HG02870 (cell line): ENCODE results near the gene FBXO47.

Source experiments
- ATAC-seq: cut with Tn5 transposase; IDR thresholded peaks from one replicate; pipeline ENCODE4 v1.9.1; 2021; ENCODE audit warnings: mild to moderate bottlenecking, moderate library complexity; ENCODE audit not compliant: unreplicated experiment

FBXO47 gene

DNA sequence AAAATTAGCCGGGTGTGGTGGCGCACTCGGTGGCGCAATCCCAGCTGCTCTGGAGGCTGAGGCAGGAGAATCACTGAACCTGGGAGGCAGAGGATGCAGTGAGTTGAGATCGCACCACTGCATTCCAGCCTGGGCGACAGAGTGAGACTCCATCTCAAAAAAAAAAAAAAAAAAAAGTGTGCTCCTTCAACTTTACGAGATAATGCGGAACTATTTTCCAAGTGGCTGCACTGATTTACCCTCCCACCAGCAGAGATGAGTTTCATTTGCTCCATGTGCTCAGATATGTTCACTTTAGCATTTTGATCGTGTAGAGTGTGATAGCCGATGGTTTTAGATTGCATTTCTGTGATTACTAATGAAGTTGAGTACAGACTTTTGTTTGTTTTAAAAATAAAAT is 61.8 kb downstream of the FBXO47 start:
- ATAC-seq, result no peak

DNA sequence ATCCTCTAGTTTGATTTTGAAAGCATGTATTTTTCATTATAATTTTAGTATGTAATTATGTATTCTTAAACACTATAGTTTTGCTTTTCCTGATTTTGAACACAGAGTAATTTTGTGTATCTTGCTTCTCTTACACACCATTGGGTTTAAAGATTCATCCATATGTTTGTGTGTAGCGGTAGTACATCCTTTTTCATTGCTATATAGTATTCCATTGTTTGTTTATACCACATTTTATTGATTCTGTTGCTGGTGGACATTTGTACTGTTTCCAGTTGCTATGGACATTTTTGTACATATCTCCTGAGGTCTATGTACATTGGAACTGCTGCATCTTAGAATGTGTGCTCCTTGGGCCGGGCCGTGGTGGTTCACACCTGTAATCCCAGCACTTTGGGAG is 62.3 kb downstream of the FBXO47 start:
- no peak for ATAC-seq

DNA sequence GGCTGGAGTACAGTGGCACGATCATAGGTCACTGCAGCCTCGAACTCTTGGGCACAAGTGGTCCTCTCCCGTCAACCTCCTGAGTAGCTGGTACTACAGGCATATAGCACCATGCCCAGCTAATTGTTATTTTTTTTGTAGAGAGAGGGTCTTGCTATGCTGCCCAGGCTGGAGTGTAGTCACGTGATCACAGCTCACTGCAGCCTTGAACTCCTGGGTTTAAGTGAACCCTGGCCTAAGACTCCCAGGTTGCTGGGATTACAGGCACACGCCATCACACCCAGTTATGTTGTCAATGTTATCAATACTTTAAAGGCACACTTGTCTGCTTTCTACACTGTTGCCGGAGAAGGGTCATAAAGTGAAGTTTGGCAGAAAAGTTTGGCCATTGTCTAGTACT is 63.8 kb downstream of the FBXO47 start:
- ATAC-seq, result no peak

DNA sequence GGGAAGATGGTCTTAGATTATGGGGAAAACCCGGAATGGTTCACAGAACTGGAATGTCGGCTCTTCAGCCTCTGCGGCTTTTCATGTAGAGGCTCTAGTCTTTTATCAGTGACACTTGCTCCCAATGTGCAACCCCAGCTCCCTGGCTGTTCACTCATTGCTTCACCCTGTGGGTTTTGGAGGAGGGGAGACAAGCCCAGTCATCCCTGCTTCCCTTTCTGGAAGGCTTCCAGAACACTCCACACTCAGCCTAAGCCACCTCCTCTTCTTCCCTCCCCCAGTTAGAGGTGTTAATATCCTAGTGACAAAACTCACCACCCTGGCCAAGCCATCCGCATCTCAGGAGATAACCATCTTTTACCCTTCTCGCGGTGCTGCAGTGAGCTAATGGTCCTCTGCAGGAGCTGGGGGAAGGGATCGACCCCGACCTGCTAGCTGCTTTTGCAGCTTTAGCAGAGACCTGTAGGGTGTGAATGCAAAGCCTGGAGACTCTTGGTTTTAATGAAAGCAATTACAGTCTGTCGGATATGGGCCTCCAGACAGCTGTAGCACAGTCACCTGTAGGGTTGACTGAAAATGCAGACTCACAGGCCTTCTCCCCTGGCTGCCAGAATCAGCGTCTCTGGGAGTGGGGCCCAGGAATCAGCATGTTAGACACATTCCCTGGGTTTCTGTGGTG is 66.1 kb downstream of the FBXO47 start:
- no peak for ATAC-seq

DNA sequence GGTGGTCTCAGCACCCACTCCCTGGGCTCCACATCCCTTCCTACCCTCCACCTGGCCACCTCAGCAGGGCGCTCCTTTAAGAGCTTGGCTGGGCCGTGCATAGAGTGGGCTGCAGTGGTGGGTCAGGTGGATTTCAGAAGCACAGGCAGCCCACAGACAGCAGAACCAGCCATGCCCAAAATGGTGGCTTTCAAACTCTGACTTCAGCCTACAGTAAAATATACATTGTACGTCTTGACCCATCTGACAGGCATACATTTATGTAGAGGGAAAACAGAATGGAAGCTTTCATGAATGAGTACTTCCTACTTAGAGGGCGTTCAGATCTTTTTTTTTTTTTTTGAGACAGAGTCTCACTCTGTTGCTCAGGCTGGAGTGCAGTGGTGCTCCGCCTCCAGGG is 67.8 kb downstream of the FBXO47 start:
- no peak for ATAC-seq

DNA sequence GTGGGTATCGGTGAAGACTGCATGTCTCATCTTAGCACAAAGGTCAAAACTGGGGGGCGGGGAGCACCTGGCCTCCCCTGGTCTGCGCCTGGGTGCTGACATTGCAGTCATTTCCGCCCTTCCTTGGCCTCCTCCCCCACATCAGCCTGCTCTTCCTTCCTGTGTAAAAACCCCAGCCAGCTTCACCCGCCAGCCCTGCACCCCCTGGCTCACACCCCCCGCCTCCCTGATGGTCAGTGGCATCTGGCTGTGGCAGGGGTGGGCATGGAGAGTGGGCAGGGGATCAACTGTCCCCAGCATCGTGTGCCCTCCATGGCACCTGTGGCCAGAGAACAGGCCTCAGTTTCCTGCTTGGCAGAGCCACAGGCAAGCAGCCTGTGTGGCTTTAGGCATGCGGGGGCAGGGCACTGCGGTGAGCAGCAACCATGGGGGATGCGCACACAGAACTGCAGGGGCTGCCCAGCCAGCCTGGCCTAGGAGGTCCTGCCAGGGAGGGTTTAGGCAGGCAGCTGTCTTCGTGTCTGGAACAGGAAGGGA is 68.3 kb downstream of the FBXO47 start:
- ATAC-seq, result peak; percentile 79

DNA sequence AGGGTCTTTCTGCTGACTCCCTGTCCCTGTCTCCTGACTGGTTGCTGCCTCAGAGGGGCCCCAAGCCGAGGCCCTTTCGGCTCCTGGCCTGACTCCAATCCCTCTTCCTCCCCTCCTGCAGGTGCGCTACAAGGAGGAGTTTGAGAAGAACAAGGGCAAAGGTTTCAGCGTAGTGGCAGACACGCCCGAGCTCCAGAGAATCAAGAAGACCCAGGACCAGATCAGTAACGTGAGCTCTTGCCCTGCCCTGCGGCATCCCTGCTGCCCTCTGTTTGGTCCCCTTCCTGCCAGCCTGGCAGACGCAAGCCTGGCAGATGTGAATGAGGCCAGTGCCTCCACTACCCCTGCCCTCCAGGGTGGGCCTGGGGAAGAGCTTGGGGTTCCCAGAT is 68.9 kb downstream of the FBXO47 start:
- no peak for ATAC-seq

DNA sequence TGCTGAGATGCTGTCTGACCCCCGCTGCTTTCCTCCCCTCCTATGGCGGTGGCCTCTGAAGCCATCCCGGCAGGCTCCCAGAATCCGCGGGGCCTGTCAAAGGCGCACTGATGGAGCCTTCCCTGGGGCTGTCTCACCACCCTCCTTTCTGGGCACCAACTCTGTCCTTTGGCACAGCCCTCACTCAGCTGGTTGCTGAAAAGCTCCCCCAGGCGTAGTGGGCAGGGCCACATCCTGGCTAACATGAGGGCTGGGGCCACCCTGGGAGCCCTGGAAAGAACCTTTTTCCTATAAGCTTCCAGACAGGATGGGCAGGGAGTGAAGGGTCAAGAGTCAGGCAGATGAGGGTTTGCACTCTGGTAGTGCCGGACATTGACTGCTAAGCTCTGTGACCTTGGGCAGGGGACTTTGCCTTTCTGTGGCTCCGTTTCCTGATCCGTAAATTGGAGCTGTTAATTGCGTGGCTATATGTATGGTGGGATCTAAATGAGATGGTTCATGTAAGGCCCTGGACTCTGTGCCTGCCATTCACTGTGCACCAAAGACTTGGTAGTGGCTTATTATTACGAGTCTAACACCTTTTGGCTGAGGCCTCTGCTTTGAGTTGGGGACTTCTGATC is 69.4 kb downstream of the FBXO47 start:
- ATAC-seq, result no peak

DNA sequence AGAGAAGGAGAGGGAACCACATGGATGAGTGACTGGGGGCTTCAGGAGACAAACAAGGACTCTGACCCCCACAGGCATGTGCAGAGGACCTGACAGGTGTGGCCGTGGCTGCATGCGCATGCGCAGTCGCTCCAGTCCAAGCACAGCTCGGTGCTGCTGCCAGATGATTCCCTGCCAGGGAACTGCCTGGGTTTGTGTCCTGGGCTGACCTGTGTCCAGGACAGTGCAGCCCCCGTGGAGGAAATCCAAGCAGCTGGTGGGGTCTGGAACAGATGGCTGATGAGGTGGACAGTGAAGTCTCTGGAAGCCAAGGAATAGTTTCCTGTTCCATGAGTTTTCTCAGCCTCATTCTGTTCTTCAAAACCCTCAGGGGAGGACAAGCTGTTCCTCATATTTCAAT is 70.0 kb downstream of the FBXO47 start:
- ATAC-seq, result no peak

DNA sequence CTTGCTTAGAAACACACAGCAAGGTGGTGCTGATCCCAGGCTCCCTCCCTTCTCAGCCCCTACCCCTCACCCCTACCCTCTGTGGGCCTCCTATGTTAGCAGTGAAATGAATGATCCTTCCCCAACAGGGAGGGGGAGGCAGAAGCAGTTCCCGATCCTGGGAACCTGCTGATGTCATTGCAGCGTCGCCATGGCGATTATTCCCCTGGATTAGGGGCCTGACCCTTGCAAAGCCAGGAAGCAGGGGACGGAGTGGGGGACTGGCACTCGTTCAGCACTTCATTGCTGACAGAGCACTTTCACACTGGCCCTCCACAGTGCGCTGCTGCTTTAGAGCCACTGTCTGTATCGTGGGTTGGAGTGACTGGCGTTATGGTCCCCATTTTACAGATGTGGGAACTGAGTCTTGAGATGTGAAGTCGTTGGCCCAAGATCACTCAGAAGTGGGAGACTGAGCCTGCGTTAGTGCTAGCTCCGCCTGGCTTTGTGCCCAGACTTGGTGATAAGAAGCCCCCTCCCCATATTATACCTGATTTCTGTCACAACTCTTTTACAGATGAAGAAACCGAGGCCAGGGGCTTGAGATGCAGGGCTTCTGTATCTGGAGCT is 70.8 kb downstream of the FBXO47 start:
- ATAC-seq, result no peak

DNA sequence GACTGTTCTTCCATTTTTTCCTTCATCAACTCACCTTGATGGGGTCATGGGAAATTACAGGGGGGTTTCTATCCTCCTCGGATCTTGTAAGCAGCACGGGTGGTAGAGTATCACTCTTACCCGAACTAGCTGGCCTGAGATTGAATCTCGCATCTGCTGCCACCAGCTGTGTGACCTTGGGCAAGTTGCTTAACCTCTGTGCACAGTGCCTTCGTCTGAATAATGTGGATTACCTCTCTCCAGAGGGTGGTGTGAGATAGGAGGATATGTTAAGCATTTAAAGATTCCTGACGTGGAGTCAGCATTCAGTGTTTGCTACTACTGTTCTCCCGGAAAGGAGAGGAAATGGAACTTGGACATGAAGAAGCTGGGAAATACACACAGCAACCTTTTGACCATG is 72.9 kb downstream of the FBXO47 start:
- no peak for ATAC-seq

DNA sequence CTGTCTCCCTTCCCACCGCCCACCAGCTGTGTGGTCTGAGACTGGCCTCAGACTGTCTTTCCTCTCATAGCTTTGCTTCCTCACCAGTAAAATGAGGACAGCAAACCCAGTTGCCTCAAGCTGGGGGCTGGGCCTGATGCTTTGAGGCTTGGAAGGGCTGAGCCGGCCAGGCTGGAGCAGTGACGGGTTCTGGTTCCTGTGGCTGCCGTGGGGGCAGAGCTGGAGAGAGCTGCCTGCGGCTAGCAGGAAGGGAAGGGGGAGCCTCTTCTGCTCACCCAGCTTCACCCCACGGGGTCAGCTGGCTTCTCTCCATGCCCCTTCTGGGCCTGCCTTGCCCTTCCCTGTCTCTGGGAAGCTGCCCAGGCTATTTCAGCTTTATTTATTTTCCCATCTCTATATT is 73.6 kb downstream of the FBXO47 start:
- no peak for ATAC-seq

DNA sequence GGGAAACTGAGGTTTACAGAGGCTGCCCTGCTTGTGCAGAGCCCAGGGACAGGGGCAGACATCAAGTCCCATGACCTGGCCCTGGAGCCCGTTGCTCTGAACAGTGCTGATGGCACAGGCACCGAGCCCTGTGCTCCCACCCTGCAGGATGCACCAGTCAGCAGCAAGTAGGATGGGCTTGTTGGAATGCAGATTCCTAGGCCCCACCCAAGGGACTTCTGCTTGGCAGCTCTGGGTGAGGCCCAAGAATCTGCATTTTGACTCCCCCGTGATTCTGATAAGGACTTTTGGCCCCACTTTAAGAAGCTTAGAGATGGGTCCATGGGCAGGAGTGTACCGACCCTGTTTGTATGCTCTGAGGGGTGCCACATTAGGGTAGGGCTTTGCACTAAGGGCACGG is 74.1 kb downstream of the FBXO47 start:
- ATAC-seq, result no peak

DNA sequence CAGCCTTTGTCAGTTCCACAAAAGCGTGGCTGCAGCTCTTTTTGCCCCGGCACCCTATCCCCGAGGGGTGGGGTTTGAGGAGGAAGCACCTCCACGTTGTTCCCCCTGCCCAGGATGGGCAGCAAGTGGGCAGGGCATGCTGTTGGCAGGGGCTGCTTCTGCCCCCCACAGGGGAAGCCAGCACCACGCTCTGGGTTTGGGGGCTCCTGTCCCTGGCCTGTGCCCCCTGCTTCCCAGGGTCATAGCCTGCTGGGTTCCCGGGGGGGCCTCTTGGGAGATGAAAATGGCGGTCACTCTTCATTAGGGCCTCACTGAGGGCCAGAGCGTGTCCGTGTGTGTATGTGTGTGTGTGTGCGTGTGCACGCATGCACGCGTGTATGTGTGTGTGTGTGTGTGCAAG is 74.6 kb downstream of the FBXO47 start:
- no peak for ATAC-seq

DNA sequence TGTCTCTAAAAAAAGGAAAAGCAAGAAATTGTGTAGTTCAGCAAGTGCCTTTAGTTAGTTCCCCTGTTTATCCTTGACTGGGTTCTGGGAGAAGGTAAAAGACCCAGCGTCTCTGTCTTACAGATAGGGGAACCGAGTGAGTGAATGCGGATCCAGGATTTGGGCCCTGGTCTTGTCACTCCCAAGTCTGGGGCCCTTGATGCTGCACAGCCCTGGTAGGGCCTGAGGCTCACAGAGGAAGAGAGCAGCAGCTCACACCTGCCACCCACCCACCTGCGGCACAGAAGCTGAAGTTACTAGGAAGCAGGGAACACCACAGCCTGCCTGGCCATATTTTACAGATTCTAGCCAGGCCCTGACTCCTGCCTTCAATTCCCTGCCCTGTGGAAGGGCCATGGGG is 75.1 kb downstream of the FBXO47 start:
- ATAC-seq, result no peak

DNA sequence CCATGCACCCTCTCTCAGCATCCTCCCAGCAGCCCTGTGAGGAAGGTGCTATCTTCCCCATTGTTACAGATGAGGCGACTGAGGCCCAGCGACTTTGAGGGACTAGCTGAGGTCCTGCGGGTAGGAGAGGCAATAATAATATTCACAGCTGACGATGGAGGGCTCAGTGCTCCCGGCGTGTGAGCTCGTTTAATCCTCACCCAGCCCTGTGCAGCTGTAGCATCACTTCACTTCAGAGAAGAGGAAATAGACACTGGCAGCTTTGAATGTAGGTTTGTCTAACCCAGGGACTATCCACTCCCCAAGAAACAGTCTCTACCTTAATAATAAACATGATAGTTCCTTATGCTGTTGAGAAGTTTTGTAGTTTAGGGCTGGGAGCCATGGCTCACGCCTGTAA is 75.8 kb downstream of the FBXO47 start:
- ATAC-seq, result no peak

DNA sequence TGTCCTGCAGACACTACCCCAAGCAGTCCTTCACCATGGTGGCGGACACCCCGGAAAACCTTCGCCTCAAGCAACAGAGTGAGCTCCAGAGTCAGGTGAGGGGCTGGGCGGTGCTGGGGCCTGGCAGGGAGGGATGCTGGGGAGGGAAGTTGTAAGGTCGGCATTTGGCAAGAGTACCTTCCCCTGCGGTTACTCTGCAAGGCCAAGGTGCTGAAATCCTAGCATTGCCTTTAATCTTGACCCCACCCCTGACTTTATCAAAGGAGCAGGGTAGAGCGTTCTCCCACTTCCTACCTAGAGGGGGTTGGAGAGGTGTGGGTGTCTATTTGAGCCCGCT is 76.8 kb downstream of the FBXO47 start:
- no peak for ATAC-seq

DNA sequence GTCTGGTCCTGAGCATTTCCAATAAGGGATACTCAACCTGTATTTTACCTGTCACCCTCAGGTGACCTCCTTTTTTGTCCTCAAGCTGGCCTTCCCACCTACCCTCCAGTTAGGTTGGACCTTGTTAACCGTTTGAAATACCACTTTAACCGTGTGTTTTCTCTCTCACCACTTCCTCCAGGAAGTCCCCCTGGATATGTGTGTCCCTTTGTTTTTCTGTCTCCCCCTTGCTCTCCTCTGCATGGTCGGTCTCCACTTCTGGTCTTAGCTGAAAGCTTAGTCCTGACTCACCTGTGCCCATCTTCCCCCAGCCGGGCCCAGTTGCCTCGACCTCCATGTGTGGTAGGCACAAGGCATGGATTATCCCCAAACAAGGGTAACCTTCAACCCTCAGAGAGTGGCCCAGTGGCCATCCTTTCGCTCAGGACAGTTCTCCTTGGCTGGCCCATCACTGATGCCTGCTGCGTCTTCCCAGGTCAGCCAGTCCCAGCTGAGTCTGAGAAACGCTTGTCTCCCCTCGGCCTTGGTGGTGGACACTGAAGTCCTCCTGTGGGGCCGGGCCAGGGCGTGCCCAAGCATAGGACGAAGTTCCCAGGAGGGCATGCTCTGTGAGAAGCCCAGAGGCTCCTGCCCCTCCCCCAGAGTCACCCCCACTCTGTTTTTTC is 77.3 kb downstream of the FBXO47 start:
- ATAC-seq, result no peak

DNA sequence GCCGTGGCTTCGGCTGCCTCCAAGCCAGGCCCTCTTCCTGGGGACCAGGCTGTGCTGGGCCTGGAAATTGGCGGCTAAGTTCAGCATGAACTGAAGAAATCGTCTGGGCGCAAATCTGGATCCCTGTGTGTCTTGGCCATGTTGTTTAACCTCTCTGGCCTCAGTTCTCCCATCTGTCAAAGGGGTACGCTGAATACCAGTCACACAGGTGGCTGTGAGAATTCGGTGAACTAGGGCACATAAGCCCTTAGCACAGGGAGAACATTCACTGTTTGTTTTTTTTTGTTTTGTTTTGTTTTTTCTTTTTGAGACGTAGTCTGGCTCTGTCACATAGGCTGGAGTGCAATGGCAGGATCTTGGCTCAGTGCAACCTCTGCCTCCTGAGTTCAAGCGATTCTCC is 78.4 kb downstream of the FBXO47 start:
- ATAC-seq, result no peak

DNA sequence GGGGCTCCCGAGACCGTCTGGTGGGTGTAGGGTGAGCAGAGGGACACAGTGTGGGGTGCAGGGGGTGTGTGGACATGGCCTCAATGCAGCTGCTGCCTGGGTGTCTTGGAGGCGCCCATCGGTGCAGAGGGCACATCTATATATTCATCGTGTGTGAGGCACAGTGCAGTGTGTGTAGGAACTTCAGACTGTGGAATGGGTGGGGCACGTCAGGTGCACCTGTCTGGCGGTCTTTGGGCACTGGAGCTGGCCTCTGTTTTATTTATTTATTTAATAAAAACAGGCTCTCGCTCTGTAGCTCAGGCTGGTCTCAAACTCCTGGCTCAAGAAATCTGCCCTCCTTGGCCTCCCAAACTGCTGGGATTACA is 80.6 kb downstream of the FBXO47 start:
- no peak for ATAC-seq
